Esophagus muscularis mucosa (tissue), 3 donors: ENCODE measurements around the gene HSPA12B.

Source experiments
- POLR2A ChIP-seq: fragments of 450-650 bp; IDR thresholded peaks from one replicate; pipeline ENCODE4 v1.6.1; 2017; ENCODE audit warnings: antibody characterized with exemption, moderate library complexity, mild to moderate bottlenecking, low read depth
- TF ChIP-seq, protein P1 (sequence below), 3 experiments: fragments of 200-600 bp in 2 of 3; fragments of 450-650 bp in 1 of 3; sonication (generic) in 2 of 3; IDR thresholded peaks; one replicate each; pipeline ENCODE4 v1.5.1; 2017 to 2019; ENCODE audit warnings: antibody characterized with exemption in 3 of 3, mild to moderate bottlenecking in 2 of 3, moderate library complexity in 1 of 3

DNA sequence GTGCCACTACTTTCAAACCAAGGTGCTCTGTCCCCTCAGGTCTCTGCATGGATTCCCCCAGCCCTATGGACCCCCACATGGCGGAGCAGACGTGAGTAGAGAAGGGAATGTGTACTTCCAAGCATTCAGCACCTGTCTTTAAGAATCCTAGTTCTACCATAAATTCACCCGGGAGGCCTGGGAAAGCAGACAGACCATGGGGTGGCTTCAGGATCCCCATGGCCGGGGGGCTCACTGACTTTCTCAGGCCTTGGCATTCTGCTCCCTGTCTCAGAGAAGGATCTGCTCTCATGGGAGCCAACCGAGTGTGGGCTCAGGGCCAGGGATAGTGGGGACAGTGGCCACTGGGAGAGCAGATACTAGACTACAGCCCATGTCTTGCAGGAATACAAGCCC lies 65.9 kb downstream of the HSPA12B start:
- TF ChIP-seq, protein P1, sequence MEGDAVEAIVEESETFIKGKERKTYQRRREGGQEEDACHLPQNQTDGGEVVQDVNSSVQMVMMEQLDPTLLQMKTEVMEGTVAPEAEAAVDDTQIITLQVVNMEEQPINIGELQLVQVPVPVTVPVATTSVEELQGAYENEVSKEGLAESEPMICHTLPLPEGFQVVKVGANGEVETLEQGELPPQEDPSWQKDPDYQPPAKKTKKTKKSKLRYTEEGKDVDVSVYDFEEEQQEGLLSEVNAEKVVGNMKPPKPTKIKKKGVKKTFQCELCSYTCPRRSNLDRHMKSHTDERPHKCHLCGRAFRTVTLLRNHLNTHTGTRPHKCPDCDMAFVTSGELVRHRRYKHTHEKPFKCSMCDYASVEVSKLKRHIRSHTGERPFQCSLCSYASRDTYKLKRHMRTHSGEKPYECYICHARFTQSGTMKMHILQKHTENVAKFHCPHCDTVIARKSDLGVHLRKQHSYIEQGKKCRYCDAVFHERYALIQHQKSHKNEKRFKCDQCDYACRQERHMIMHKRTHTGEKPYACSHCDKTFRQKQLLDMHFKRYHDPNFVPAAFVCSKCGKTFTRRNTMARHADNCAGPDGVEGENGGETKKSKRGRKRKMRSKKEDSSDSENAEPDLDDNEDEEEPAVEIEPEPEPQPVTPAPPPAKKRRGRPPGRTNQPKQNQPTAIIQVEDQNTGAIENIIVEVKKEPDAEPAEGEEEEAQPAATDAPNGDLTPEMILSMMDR (IDR thresholded peaks at IDR 0.05) = no peak
- TF ChIP-seq POLR2A = no peak
